GM15510 (cell line): ENCODE data around the gene DNAH11.

ENCODE experiments used
- POLR2A ChIP-seq: IDR thresholded peaks from 3 replicates; pipeline ENCODE4 v1.6.1; 2011; ENCODE audit warnings: borderline replicate concordance; ENCODE audit not compliant: insufficient read length; ENCODE audit errors: extremely low read depth

DNAH11 gene

GRCh38 chr7:21771906-21772610, 229.2 kb downstream of the DNAH11 start:
- TF ChIP-seq POLR2A, result no peak

GRCh38 chr7:21773326-21773725, 230.5 kb downstream of the DNAH11 start:
- TF ChIP-seq POLR2A, result no peak

- TF ChIP-seq POLR2A, result no peak
Observed at GRCh38 chr7:21777921-21778320, 235.1 kb downstream of the DNAH11 start.

GRCh38 chr7:21778953-21779352, 236.1 kb downstream of the DNAH11 start:
- no peak for TF ChIP-seq POLR2A

GRCh38 chr7:21782996-21783395, 240.2 kb downstream of the DNAH11 start:
- no peak for TF ChIP-seq POLR2A

GRCh38 chr7:21784989-21785388, 242.2 kb downstream of the DNAH11 start:
- no peak for TF ChIP-seq POLR2A

GRCh38 chr7:21805791-21806190, 263.0 kb downstream of the DNAH11 start:
- no peak for TF ChIP-seq POLR2A

GRCh38 chr7:21806388-21806787, 263.5 kb downstream of the DNAH11 start:
- no peak for TF ChIP-seq POLR2A

GRCh38 chr7:21819048-21819447, 276.2 kb downstream of the DNAH11 start:
- no peak for TF ChIP-seq POLR2A

- no peak for TF ChIP-seq POLR2A
Observed at GRCh38 chr7:21828841-21829240, 286.0 kb downstream of the DNAH11 start.

- no peak for TF ChIP-seq POLR2A
Observed at GRCh38 chr7:21829731-21830130, 286.9 kb downstream of the DNAH11 start.

- TF ChIP-seq POLR2A, result no peak
Observed at GRCh38 chr7:21844742-21845141, 301.9 kb downstream of the DNAH11 start.

- TF ChIP-seq POLR2A, result no peak
Observed at GRCh38 chr7:21850531-21851285, 307.9 kb downstream of the DNAH11 start.

- no peak for TF ChIP-seq POLR2A
Observed at GRCh38 chr7:21851559-21851967, 308.7 kb downstream of the DNAH11 start.

- no peak for TF ChIP-seq POLR2A
Observed at GRCh38 chr7:21866731-21867130, 323.9 kb downstream of the DNAH11 start.

- TF ChIP-seq POLR2A, result no peak
Observed at GRCh38 chr7:21867226-21867625, 324.4 kb downstream of the DNAH11 start.
